Activated CD4-positive, alpha-beta T cell treated with anti-CD3 and anti-CD28 coated beads, Interleukin-2, amount 50 U/mL, for 1 hour (primary cell): ENCODE results near the gene EVPLL.
A peak's percentile ranks its signal among the peaks of the same experiment; 100 is the strongest.
"Not testable (repeated sequence)": the region's sequence is repeated elsewhere in the genome, so short reads cannot be mapped to it uniquely, and the experiment has no call there.

Experiments used
- DNase-seq: peaks from one replicate; pipeline ENCODE4 v3.0.0-alpha.2; 2020

The EVPLL gene

GRCh38 chr17:18379246-18380146 is 1.9 kb downstream of the EVPLL start:
- DNase-seq, result no peak

GRCh38 chr17:18380471-18381157 is 3.0 kb downstream of the EVPLL start:
- no peak for DNase-seq

- no peak for DNase-seq
These were observed 3.8 kb downstream of the EVPLL start for GRCh38 chr17:18381158-18381952.

GRCh38 chr17:18381953-18382245 is 4.3 kb downstream of the EVPLL start:
- DNase-seq, result no peak

DNA sequence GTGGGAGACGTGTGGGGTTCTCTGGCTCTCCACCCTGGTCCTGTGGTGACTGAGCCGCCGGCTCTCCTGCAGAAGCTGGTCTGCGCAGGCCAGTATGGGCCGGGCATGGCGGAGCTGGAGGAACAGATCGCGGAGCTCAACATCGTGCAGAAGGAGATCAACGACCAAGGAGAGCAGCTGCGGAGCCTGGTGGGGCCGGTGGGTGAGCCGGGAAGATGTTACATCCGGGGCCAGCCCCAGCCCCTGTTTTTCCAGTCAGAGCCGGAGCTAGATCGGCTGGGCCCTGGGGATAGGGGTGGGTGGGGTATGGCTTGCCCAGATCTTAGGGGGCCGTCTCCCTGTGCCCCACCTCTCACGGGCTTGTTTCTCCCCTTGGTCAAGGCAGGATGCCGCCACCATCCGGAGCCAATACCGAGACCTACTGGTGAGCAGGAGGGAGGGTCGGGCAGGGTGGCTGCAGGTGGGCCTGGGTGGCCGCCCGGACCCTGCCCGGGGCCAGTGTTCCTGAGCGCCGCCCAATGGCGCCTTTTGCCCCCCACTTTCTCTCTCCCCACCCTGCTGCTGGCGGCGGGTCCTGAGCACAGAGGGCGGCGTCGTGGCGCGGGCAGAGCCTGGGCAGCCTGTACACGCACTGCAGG is 5.0 kb downstream of the EVPLL start:
- no peak for DNase-seq

GRCh38 chr17:18383079-18383481 is 5.5 kb downstream of the EVPLL start:
- DNase-seq, result peak; percentile 6

GRCh38 chr17:18384271-18384670 is 6.7 kb downstream of the EVPLL start:
- DNase-seq, result not testable (repeated sequence)

DNA sequence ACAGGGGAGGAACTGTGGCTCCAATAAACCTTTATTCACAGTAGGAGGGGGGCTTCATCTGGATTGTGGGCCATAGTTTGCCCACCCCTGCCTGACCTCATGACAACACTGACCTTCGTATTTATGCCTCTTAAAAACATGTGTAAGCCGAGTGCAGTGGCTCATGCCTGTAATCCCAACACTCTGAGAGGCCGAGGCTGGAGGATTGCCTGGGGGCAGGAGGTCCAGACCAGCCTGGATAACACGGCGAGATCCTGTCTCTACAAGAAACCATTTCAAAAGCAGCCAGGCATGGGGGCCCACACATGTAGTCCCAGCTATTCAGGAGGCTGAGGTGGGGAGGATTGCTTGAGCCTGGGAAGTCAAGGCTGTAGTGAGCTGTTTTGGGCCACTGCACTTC is 10.0 kb downstream of the EVPLL start:
- not testable (repeated sequence) for DNase-seq

- not testable (repeated sequence) for DNase-seq
These were observed 10.7 kb downstream of the EVPLL start for GRCh38 chr17:18388266-18388665.

DNA sequence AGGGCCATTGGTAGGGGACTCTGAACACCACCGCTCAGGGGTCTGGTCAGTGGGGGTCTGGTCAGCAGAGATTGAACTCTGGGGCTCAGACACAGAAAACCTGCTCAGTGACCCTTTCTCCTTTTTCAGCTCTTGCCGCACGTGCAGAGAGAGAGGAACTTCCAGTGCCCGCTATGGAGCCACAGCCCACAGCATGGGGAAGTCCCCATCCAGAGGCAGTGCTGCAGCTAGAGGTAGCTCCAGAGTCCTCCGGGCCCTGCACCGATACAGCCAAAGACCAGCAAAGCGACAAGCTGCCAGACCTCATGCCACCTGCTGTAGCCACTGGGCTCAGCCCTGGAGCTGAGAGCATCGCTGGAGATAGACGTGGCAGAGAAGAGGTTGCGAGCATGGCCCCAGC is 11.2 kb downstream of the EVPLL start:
- DNase-seq, result not testable (repeated sequence)

DNA sequence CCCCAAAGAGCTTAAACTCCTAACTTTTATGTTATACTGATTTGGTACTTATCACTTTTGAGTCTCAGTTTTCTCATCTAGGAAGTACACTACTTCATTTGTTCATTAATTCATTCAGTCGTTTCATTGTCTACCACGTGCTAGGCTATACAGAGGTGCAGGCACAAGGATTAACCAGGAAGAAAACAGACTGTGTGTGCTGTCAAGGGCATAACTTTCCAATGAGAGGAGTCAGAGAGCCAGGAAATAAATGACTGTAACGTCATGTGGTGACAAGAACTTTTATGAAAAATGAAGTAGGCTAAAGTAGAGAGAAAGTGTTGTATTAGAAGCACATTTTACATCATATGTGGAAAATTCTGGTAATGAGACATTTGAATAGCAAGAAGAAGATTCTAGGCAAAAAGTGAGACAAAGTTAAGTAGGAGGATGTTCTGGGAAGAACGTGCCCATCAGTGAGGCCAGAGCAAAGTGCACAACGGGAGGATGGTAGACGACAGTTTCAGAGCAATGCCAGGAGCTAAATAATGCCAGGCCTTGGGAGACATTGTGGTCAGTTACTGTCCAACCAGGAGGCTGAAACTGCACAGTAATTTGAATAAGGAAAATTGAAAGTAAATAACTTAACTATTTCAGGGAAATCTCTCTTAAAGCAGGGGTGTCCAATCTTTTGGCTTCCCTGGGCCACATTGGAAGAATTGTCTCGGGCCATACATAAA is 24.5 kb downstream of the EVPLL start:
- DNase-seq, result not testable (repeated sequence)

DNA sequence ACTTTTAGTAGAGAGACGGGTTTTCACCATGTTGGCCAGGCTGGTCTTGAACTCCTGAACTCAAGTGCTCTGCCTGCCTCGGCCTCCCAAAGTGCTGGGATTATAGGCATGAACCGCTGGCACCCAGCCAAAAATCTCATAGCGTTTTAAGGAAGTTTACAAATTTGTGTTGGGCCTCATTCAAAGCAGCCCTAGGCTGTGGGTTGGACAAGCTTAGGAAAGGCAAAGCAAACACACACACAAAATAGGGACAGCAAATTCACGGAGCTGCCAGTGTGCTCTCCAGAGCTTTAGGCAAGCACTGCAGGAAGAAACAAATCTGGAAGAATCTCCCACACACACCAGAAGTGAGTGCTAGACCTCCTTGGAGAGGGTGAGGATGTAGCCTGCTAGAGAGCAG is 25.6 kb downstream of the EVPLL start:
- DNase-seq, result not testable (repeated sequence)

DNA sequence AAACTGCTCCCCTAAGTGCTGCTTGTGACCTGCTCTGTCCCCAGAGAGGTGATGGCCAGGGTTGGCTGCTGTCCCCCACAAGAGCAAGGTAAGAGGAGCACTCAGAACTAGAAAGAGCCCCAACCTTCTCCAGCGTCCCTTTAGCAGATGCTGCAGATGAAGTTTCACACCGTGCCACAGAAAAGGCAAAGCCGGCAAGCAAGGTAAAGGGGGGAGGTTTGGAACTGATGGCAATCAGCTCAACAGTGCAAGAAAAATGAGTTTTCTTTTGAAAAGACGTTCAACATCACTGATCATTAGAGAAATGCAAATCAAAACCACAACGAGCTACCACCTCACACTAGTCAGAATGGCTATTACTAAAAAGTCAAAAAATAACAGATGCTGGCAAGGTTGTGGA is 26.0 kb downstream of the EVPLL start:
- DNase-seq, result not testable (repeated sequence)

DNA sequence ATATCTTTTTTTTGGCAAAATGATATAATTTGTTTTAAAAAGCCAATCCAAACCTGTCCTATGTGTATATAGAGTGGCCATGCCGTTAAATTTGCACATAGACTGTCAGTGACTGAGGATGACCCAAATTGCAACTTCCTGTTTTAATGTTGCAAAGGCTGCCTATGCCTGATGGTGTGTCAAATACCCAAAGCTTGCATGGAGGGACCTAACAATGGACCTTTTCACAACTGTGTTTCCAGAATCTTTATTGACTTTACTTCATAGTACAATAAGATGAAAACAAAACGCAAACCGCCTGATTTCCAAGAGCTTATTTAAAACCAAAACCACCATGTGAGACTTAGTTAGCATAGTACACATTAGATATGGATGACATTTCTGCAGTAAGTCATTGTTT is 31.3 kb downstream of the EVPLL start:
- DNase-seq, result not testable (repeated sequence)

DNA sequence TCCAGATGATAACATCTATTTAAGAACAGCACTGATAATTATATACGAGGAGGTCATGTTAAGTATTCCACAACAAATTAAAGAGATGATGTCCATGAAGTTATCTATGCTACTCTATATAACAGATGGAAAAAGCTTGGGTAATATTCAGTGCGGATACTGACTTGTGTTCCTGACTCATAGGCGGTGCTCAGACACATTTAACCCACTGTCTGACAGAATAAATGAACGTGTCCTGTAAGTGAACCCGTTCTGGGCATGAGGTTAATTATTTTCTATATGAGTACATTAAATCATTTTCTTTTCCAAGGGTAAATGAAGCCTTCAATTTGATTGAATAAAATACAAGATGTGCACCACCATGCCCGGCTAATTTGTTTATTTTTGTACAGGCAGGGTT is 31.7 kb downstream of the EVPLL start:
- not testable (repeated sequence) for DNase-seq

- not testable (repeated sequence) for DNase-seq
These were observed 33.2 kb downstream of the EVPLL start for GRCh38 chr17:18410736-18411135.

- DNase-seq, result peak; percentile 6
These were observed 33.8 kb downstream of the EVPLL start for GRCh38 chr17:18411377-18411864.

- DNase-seq, result not testable (repeated sequence)
These were observed 34.5 kb downstream of the EVPLL start for GRCh38 chr17:18412001-18412538.

DNA sequence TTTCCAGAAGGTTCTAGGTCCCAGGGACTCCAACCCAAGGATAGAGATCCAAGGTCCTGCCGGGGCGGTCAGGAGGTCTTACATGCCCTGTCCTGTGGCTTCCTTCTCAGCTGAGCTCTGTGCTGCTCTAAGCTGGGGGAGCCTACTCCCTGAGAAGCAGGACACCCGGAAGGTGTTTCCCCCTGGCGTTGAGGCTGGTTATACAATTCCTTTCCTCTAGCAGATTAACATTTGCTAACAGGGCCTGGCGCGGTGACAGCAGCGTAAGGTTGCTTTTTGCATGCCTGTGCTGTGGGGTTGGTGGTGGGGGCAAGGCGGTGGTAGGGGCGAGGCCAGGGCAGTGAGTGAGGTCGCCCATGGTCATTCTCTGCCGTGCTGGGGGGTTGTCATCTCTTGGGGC is 43.9 kb downstream of the EVPLL start:
- not testable (repeated sequence) for DNase-seq

DNA sequence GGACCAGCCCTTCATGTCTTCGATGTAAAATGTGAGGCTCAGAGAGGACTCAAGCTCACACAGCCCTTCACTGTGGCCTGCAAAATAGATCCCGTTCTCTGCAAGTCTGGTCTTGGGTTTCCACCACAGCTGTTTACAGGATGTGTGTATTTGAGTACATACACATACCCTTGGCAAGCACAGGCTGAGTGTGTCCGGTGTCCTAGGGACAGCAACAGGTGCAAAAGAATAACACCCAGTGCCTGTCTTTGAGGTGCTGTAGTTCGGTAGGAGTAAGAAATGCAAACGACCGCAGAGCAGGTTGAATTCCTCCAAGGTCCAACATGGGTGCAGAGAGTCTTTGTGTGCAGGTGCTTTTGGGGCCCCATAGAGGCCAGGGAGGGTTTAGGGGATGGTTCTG is 44.9 kb downstream of the EVPLL start:
- DNase-seq, result not testable (repeated sequence)

DNA sequence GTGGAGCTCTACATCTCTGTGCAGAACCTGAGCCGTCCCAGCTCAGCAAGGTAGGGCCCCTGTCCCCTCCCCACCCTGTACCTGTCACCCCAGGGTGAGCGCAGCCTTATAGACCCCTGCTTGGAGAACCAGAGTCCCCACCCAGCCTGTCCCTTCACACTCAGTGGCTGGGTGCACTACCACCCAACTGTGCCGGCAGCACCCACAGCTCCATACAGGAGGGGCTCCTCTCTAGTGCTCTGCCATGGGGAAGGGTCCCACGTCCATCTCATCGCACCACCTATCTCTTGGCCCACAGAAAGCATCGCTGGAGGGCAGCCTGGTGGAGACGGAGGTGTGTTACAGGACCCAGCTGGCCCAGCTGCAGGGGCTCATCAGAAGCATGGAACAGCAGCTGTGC is 45.4 kb downstream of the EVPLL start:
- not testable (repeated sequence) for DNase-seq

GRCh38 chr17:18425593-18425992 is 48.0 kb downstream of the EVPLL start:
- not testable (repeated sequence) for DNase-seq
